GM19452 (cell line): Measurements from ENCODE around the gene SLCO3A1.
"Not testable (repeated sequence)": the region's sequence is repeated elsewhere in the genome, so short reads cannot be mapped to it uniquely, and the experiment has no call there.

Source experiments
- ATAC-seq: cut with Tn5 transposase; IDR thresholded peaks from one replicate; pipeline ENCODE4 v1.9.1; 2021; ENCODE audit not compliant: unreplicated experiment

The SLCO3A1 gene

GRCh38 chr15:91956026-91956723 lies 102.7 kb downstream of the SLCO3A1 start:
- no peak for ATAC-seq

- no peak for ATAC-seq
These were observed 107.8 kb downstream of the SLCO3A1 start for GRCh38 chr15:91961357-91961756.

GRCh38 chr15:91963747-91964146 lies 110.2 kb downstream of the SLCO3A1 start:
- ATAC-seq: not testable (repeated sequence)

- no peak for ATAC-seq
These were observed 112.1 kb downstream of the SLCO3A1 start for GRCh38 chr15:91965501-91966193.

GRCh38 chr15:91966194-91966552 lies 112.7 kb downstream of the SLCO3A1 start:
- ATAC-seq: no peak

- no peak for ATAC-seq
These were observed 114.6 kb downstream of the SLCO3A1 start for GRCh38 chr15:91967935-91968606.

- no peak for ATAC-seq
These were observed 115.1 kb downstream of the SLCO3A1 start for GRCh38 chr15:91968610-91969009.

GRCh38 chr15:91970142-91970541 lies 116.6 kb downstream of the SLCO3A1 start:
- ATAC-seq: no peak

GRCh38 chr15:91973481-91973880 lies 120.0 kb downstream of the SLCO3A1 start:
- no peak for ATAC-seq

- ATAC-seq: no peak
These were observed 120.8 kb downstream of the SLCO3A1 start for GRCh38 chr15:91974321-91974720.

GRCh38 chr15:91975241-91975978 lies 121.9 kb downstream of the SLCO3A1 start:
- ATAC-seq: no peak

GRCh38 chr15:91976966-91977365 lies 123.5 kb downstream of the SLCO3A1 start:
- no peak for ATAC-seq

- ATAC-seq: no peak
These were observed 127.2 kb downstream of the SLCO3A1 start for GRCh38 chr15:91980502-91981267.

- ATAC-seq: no peak
These were observed 128.6 kb downstream of the SLCO3A1 start for GRCh38 chr15:91981821-91982800.

GRCh38 chr15:91983729-91984340 lies 130.3 kb downstream of the SLCO3A1 start:
- ATAC-seq: no peak

GRCh38 chr15:91985297-91985696 lies 131.8 kb downstream of the SLCO3A1 start:
- ATAC-seq: no peak

GRCh38 chr15:91988071-91988470 lies 134.6 kb downstream of the SLCO3A1 start:
- ATAC-seq: no peak

GRCh38 chr15:91988655-91989054 lies 135.1 kb downstream of the SLCO3A1 start:
- ATAC-seq: no peak

GRCh38 chr15:91989821-91990220 lies 136.3 kb downstream of the SLCO3A1 start:
- ATAC-seq: no peak
